ENCODE data around the gene IFNL1.
"Not testable (repeated sequence)": the region's sequence is repeated elsewhere in the genome, so short reads cannot be mapped to it uniquely, and the experiment has no call there.

Gene IFNL1

DNA sequence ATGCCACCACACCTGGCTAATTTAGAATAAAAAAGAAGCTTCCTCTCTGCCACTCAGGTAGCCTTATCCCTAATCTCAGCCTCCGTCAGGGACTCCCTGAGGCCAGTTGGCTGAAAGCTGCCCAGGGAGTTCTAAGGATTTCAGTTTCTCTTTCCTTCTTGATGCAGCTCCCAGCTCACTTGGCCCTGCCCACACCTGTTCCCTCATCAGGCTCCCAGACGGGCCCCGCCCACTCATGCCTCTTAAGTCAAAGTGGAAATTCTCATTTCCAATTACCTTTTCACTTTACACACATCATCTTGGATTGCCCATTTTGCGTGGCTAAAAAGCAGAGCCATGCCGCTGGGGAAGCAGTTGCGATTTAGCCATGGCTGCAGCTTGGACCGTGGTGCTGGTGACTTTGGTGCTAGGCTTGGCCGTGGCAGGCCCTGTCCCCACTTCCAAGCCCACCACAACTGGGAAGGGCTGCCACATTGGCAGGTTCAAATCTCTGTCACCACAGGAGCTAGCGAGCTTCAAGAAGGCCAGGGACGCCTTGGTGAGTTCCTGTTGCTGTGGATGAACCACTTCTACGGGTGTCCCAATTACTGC, at the start of gene IFNL1:
Gene IFNL1, plus strand, starts transcription at position 353 of the 591 bp plus-strand sequence. Its CDS starts 15 bp downstream, at position 368.
- no peak for DNase-seq (ENCODE audit: low read depth in 2 of 2)

DNA sequence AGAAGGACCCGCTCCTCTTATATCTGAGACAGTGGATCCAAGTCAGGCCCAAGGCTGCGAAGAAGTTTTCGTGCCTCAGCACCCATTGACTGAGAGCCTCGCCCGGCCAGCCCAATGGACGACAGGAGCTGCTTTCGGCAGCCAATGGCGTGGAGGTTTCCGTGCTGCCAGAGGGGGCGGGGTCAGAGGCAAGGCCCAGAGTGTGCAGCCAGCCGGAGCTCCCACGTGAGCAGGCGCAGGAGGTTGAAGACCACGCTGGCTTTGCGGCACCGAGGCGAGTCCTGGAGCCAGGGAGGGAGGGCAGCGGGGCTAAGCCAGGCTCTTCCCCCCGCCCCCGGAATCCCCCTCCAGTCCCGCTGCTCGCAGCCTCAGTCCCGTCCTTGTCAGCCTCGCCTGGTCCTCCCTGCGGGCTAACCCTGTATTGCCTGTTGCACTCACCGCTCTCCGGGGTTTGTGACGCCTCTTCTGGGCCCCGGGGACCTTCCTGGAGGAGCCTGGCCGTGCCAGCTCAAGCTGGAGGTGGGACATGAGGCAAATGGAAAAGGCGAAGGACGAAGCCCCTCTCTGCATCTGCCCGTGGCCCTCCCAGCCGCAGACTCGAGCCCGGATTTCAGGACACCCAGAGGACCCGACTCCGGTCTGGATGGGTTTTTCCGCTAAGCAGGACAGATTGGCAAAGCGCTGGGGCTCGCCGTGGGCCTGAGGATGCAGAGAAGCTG, 49.1 kb upstream of the IFNL1 start:
- DNase-seq (ENCODE audit: low read depth in 2 of 2), result no peak

DNA sequence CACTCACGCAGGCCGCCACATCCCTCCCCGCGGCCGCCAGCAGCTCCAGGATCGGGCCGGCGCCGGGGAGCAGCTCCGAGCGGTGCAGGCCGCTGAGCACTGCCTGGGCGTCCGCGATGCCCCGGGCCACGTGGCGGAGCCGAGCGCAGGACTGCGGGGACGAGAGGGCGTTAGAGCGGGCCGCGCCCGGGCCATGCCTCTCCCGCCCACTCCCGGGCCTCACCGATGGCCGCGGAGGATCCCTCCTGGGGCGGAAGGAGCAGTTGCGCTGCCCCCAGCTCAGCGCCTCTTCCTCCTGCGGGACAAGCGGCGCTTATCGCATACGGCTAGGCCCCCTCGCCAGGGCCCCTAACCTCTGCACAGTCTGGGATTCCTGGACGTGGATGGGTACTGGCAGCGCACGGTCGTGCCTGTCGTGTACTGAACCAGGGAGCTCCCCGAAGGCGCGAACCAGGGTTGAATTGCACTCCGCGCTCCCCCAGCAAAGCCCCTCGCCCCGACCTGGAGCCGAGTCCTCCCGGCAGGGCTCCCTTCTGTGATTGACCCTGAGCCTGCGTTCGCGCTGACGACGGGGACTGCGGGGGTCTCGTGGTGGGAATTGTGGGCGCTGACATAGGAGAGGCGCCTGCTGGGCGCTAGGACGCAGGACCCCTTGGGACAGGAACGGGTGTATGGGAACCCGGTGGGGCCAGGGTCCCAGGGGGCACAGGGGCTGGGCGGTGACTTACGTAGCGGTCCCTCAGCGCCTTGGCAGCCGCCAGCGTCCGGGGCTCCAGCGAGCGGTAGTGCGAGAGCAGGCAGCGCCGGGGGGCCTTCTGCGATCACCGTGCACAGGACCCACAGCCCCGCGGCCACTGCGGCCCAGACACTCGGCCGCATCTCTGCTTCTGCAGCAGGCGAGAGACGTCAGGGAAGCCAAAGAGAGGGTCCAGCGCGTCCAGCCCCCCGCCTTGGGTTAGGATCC, 48.2 kb upstream of the IFNL1 start:
- no peak for DNase-seq (ENCODE audit: low read depth in 2 of 2)

DNA sequence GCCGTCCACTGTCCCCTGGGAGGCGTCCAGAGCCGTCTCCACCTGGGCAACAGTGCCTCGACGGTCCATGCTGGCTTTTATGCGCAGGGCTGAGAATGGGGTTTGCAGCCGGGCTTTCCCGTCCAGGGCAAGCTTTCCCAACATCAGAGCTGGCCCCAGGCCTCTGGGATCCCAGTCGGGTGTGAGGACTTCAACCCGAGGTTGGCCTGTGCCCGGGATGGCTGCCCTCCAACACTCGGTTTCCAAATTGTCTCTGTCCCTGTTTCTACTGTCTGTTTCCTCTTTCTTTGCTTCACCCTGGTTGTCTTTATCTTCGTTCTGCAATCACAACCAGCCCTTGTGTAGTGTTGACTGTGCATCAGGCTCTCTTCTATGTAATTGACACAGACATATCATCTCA, 47.4 kb upstream of the IFNL1 start, which contains the start of gene IFNL4:
Gene IFNL4, minus strand, starts transcription at position 51 of the 400 bp plus-strand sequence.
- no peak for DNase-seq (ENCODE audit: low read depth in 2 of 2)

DNA sequence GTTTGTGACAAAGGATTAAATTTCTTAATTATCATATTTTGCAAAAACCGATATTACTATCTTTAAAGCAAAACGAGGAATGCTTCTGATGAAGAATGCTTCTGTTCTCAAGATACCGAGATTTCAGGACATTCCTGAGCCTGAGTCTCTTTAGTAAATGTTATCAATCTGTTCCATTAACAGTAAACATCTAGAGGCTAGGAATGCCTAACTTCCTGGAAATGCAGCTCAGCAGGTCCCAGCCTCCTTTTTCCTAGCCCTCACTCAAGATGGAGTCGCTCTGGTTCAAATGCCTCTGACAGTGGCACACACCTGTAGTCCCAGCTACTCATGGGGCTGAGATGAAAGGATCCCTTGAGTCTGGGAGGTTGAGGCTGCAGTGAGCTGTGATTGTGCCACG, 45.1 kb upstream of the IFNL1 start:
- no peak for DNase-seq (ENCODE audit: low read depth in 2 of 2)

DNA sequence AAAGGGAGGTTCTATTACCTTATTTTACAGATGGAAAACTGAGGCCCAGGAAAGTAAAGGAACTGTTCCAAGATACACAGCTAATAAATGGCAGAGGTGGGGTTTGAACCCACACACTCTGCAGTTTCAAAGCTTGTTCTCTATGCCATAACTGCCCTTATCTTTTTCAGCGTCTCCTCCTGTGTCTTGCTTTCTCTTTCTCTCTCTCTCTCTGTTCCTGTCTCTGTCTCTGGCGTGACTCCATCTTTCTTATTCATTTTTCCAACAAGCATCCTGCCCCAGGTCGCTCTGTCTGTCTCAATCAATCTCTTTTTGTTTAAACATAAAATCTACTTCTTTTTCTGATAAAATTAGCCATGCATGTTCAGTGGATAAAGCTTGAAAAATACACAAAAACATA, 44.4 kb upstream of the IFNL1 start:
- DNase-seq (ENCODE audit: low read depth in 2 of 2), result no peak

DNA sequence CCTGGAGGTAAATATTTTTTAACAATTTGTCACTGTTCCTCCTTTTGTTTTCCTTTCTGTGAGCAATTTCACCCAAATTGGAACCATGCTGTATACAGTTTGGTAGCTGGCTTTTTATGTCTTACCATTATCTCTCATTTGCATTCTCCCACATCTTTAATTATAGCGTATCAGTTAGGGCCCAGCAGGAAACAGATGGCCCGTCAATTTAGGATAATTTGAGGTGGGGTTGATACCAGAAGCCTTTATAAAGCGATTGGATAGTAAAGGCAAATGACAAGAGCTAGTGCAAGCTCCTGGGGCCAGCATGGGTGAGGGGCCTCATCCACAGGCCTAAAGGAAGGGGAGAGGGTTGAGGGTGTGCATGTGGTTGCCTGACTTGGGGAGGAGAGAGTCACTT, 43.7 kb upstream of the IFNL1 start:
- DNase-seq (ENCODE audit: low read depth in 2 of 2), result no peak

DNA sequence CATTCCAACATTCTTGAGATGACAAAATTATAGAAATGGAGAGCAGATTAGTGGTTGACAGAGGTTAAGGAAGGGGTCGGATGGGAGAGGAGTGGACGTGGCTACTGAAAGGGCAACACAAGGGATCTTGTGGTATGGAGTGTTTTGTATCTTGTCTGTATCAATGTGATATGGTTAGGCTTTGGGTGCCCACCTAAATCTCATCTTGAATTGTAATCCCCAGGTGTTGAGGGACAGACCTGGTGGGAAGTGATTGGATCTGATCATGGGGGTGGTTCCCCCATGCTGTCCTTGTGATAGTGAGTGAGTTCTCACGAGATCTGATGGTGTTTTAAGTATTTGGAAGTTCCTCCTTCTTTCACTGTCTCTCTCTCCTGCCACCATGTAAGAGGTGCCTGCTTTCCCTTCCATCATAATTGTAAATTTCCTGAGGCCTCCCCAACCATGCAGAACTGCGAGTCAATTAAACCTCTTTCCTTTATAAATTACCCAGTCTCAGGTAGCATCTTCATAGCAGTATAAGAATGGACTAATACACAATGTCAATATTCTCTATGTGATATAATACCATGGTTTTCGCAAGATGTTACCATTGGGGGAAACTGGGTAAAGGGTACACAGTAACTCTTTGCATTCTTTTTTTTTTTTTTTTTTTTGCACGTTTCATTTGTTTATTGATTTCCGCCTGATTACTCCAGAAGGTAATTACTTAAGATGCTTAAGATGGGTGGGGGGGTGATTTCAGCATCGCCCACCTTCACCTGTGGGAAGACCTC, 42.6 kb upstream of the IFNL1 start:
- no peak for DNase-seq (ENCODE audit: low read depth in 2 of 2)

DNA sequence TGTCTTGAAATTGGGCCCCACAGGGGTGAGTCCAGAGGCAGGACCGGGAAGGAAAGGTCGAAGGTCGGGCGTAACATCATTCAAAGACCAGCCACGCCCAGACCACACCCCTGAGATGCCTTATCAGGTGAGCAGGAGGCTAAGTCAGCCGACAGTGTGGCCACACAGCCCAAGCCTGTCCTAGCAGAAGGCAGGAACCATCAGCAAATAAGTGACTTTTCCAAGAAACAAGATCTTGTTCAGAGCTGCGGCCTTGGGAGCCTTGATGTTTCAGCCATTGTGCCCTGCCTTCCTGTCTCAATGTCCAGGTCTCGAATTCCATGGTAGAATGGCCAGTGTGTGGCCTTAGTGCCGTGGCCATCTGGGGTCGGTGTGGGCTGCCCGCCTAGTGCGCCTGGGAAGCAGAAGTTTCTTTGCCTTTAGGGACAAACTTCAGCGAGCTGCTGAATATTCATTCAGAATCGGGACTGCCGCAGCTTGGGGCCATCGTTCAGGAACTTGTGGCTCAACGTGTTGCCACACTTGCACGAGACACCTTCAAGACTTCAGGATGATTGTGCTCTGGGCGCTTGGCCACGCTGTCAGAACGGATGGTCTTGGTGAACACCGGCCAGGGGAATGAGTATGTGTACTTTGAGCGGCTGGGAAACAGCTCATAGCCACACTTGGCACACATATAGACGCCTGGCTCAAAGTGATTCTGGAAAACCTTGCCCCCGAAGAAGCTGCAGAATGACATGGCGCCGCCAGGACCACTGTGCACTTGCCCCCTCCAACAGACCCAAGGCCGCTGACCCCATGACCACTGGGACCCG, 41.5 kb upstream of the IFNL1 start:
- DNase-seq (ENCODE audit: low read depth in 2 of 2), result no peak

DNA sequence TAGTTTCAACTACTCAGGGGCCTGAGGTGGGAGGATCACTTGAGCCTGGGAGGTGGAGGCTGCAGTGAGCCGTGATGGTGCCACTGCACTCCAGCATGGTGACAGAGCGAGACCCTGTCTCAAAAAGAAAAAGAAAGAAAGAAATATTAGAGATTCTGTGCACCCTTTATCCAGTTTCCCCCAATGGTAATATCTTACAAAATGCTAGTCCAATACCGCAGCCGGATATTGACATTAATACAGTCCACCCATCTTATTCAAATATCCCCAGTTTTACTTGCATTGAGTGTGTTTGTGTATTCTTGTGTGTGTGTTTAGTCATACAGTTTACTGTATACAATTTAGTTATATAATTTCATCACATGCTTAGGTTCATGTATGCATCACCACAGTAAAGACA, 39.0 kb upstream of the IFNL1 start:
- no peak for DNase-seq (ENCODE audit: low read depth in 2 of 2)

DNA sequence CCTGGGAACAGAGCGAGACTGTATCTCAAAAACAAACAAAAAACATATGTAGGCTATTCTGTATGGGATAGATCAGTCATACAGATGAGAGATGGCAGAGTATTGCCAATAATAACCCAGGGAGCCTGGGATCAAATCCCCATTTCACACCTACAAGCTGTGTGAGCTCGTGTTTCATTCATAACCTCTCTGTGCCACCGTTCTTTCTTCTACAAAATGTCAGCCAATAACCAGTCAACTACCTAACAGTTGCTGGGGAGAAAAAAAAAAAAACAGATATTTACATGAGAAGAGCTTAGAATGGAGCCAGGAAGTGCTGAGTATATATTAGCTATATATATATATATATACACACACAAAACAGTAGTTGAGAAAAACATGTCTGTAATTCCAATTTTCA, 34.5 kb upstream of the IFNL1 start:
- DNase-seq (ENCODE audit: low read depth in 2 of 2), result no peak

DNA sequence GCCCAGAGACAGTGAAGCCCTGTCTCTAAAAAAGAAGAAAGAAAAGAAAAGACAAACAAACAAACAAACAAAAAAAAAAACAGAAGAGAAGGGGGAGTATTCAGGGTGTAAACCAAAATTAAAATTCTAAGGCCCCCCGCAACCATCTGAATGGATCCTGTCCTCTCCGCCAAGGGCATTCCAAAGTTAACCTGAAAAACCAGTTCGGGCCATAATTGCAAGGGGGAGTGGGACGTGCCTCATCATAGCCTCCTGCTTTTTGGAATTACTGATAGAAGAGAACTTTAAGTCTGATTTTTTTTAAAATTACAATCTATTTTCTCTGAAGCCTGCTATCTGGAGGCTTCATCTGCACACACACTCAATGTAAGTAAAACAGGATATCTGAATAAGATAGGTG, 33.7 kb upstream of the IFNL1 start:
- no peak for DNase-seq (ENCODE audit: low read depth in 2 of 2)

DNA sequence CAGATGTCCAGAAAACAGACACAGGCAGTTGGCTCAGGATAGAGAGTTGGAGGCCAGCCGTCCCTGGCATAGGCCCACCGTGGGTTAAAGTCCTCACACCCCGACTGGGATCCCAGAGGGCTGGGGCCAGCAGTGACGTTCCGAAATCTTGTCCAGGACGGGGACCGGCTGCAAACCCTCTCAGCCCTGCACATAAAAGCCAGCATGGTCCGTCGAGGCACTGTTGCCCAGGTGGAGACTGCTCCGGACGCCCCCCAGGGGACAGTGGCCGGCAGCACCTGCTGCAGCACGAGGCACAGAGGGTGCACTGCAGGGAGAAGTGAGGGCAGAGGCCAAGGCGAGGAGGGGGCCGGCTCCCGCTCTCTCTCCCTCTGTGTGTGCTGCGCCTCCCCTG, 32.3 kb upstream of the IFNL1 start:
- DNase-seq (ENCODE audit: low read depth in 2 of 2), result no peak

DNA sequence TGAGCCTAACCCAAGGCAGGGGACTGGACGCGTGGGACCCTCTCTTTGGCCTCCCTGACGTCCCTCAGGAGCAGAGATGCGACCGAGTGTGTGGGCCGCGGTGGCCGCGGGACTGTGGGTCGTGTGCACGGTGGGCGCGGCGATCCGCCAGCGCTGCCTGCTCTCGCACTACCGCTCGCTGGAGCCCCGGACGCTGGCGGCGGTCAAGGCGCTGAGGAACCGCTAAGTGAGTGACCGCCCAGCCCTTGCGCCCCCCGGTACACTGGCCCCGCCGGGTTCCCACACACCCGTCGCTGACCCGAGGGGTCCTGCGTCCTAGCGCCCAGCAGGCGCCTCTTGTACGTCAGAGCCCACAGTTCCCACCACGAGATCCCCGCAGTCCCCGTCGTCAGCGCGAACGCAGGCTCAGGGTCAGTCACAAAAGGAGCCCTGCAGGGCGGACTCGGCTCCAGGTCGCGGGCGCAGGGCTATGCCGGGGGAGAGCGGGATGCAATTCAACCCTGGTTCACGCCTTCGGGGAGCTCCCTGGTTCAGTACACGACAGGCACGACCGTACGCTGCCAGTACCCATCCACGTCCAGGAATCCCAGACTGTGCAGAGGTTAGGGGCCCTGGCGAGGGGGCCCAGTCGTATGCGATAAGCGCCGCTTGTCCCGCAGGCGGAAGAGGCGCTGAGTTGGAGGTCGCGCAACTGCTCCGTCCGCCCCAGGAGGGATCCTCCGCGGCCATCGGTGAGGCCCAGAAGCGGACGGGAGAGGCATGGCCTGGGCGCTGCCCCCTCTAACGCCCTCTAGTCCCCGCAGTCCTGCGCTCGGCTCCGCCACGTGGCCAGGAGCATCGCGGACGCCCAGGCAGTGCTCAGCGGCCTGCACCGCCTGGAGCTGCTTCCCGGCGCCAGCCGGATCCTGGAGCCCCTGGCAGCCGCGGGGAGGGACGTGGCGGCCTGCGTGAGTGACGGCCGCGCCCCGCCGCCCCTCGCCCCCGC, 31.6 kb upstream of the IFNL1 start:
- no peak for DNase-seq (ENCODE audit: low read depth in 2 of 2)

DNA sequence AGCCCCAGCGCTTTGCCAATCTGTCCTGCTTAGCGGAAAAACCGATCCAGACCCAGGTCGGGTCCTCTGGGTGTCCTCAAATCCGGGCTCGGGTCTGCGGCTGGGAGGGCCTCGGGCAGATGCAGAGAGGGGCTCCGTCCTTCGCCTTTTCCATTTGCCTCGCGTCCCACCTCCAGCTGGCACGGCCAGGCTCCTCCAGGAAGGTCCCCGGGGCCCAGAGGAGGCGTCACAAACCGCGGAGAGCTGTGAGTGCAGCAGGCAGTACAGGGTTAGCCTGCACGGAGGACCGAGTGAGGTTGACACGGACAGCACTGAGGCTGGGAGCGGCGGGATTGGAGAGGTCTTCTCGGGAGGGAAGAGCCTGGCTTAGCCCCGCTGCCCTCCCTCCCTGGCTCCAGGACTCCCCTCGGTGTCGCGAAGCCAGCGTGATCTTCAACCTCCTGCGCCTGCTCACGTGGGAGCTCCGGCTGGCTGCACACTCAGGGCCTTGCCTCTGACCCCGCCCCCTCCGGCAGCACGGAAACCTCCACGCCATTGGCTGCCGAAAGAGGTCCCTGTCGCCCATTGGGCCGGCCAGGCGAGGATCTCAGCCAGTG, 30.8 kb upstream of the IFNL1 start:
- no peak for DNase-seq (ENCODE audit: low read depth in 2 of 2)

DNA sequence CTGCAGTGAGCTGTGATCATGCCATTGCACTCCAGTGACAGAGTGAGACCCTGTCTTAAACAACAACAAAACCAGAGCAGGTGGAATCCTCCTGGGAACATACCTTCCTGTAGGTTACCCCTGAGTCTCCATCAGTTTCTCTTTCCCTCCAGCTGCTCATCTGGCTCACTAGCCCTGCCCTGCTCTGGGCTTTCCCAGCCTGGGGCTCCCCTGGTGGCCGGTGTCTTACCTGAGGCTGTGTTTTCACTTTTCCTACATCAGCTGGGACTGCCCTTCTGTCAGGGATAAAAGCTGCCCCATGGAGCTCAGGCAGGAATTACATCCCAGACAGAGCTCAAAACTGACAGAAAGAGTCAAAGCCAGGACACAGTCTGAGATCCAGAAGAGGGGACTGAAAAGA, 28.1 kb upstream of the IFNL1 start, which contains the start of gene IFNL2:
Gene IFNL2, plus strand, starts transcription at position 312 of the 400 bp plus-strand sequence. CDS start 173 bp downstream, outside the sequence.
- not testable (repeated sequence) for DNase-seq (ENCODE audit: low read depth in 2 of 2)

DNA sequence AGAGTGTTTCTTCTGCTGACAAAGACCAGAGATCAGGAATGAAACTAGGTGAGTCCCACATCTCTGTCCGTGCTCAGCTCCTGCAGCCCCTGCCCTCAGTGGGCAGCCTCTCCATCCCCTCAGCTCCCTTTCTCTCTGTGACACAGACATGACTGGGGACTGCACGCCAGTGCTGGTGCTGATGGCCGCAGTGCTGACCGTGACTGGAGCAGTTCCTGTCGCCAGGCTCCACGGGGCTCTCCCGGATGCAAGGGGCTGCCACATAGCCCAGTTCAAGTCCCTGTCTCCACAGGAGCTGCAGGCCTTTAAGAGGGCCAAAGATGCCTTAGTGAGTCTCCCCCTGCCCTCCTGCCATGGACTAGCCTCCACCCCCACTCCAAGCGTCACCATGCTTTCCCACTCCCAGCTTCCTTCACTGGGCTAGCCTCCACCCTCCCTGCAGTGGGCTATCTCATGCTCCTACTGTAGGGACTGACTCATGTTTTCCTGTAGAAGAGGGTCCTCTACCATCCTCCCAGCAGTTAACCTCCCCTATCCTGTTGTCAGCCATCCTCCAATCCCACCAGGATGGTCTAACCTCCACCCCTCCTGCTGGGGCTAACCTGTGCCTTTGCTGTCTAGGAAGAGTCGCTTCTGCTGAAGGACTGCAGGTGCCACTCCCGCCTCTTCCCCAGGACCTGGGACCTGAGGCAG, 27.5 kb upstream of the IFNL1 start:
- not testable (repeated sequence) for DNase-seq (ENCODE audit: low read depth in 2 of 2)

DNA sequence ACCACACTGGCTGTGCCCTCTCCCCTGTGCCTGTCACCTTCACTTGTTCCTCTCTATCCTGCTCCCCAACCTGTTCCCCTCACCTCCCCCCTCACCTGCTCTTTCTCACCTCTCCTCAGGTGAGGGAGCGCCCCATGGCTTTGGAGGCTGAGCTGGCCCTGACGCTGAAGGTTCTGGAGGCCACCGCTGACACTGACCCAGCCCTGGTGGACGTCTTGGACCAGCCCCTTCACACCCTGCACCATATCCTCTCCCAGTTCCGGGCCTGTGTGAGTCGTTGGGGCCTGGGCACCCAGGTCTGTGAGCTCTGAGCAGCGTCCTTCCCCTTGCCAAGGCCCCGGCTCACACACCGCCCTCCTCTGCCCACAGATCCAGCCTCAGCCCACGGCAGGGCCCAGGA, 26.8 kb upstream of the IFNL1 start:
- not testable (repeated sequence) for DNase-seq (ENCODE audit: low read depth in 2 of 2)

Measured in fibroblast of skin of left biceps (primary cell).